Stimulated activated CD8-positive, alpha-beta memory T cell treated with anti-CD3 and anti-CD28 coated beads, Interleukin-4, amount 100 ng/mL, for 48 hours (primary cell): ENCODE results near the gene INPP5D.
A peak's percentile ranks its signal among the peaks of the same experiment; 100 is the strongest.

Experiments used
- DNase-seq: peaks from one replicate; pipeline ENCODE4 v3.0.0-alpha.2; 2020

INPP5D gene

GRCh38 chr2:233250985-233251305, 190.8 kb downstream of the INPP5D start:
- no peak for DNase-seq

GRCh38 chr2:233251306-233252116, 191.4 kb downstream of the INPP5D start, which contains the start of gene ATG16L1:
ATG16L1 (plus strand) TSS chr2:233251673; CDS start chr2:233251828, 155 bp downstream.
- peak; percentile 95 for DNase-seq

GRCh38 chr2:233252227-233252626, 192.1 kb downstream of the INPP5D start:
- DNase-seq = no peak

GRCh38 chr2:233255151-233255550, 195.0 kb downstream of the INPP5D start:
- DNase-seq = no peak

GRCh38 chr2:233256048-233256447, 195.9 kb downstream of the INPP5D start:
- DNase-seq = no peak
